HEK293 (cell line): ENCODE results near the gene ANKRD37.

Experiments used
- CTCF ChIA-PET: fragments of 350-600 bp; formaldehyde crosslinking; extraction: SDS; loops from one replicate; lab custom pipeline; 2021; ENCODE audit warnings: antibody characterized with exemption; lab: Yijun Ruan, JAX
- POLR2A ChIA-PET: fragments of 300-600 bp; formaldehyde crosslinking; extraction: SDS; loops from one replicate; lab custom pipeline; 2020; ENCODE audit warnings: antibody characterized with exemption, inconsistent platforms; lab: Yijun Ruan, JAX
- H3K27ac ChIP-seq: fragments of 200-500 bp; sonication (Bioruptor generic); 2 replicates; pipeline ENCODE4 v1.5.1; 2014; ENCODE audit warnings: low read depth, low read length, control low read depth, inconsistent platforms; ENCODE audit errors: extremely low read depth
- H3K36me3 ChIP-seq, 2 experiments: fragments of 200-500 bp in 1 of 2; sonication (Bioruptor generic) in 1 of 2; 1 replicate in 1 of 2; 2 replicates in 1 of 2; pipeline ENCODE4 v1.5.1; 2014 to 2017; ENCODE audit warnings: inconsistent platforms in 2 of 2, low read length in 2 of 2; ENCODE audit not compliant: control insufficient read depth in 2 of 2, insufficient read depth in 1 of 2
- H3K4me1 ChIP-seq: fragments of 200-500 bp; sonication (Bioruptor generic); 2 replicates; pipeline ENCODE4 v1.5.1; 2014; ENCODE audit warnings: mild to moderate bottlenecking, low read length, inconsistent platforms; ENCODE audit not compliant: control insufficient read depth, insufficient read depth
- H3K4me3 ChIP-seq: 2 replicates; pipeline ENCODE4 v1.5.1; 2011; ENCODE audit warnings: low read depth, mild to moderate bottlenecking, control low read depth, low read length, moderate library complexity
- H3K9me3 ChIP-seq: fragments of 200-500 bp; sonication (Bioruptor generic); 2 replicates; pipeline ENCODE4 v1.5.1; 2014; ENCODE audit warnings: low read depth, low read length, inconsistent platforms; ENCODE audit not compliant: control insufficient read depth, insufficient read depth
- SCRT1 ChIP-seq: fragments of 450-650 bp; formaldehyde crosslinking; IDR thresholded peaks from 2 replicates; pipeline ENCODE4 v1.5.1; 2016; ENCODE audit warnings: missing biosample characterization, missing genetic modification characterization, borderline replicate concordance
- YY1 ChIP-seq: fragments of 450-650 bp; formaldehyde crosslinking; IDR thresholded peaks from 2 replicates; pipeline ENCODE4 v1.5.1; 2018; ENCODE audit warnings: missing biosample characterization, missing genetic modification characterization
- ZBTB1 ChIP-seq: fragments of 450-650 bp; formaldehyde crosslinking; IDR thresholded peaks from 2 replicates; pipeline ENCODE4 v1.5.1; 2016; ENCODE audit warnings: missing biosample characterization, missing genetic modification characterization
- ZBTB11 ChIP-seq: fragments of 450-650 bp; formaldehyde crosslinking; conservative IDR thresholded peaks from 2 replicates; pipeline ENCODE4 v1.5.1; 2016; ENCODE audit warnings: low read depth, missing biosample characterization, missing genetic modification characterization
- ZBTB17 ChIP-seq: fragments of 450-650 bp; formaldehyde crosslinking; IDR thresholded peaks from 2 replicates; pipeline ENCODE4 v1.5.1; 2016; ENCODE audit warnings: missing biosample characterization, missing genetic modification characterization
- ZBTB20 ChIP-seq: fragments of 450-650 bp; formaldehyde crosslinking; IDR thresholded peaks from 2 replicates; pipeline ENCODE4 v1.5.1; 2016; ENCODE audit warnings: missing biosample characterization, missing genetic modification characterization
- ZFP37 ChIP-seq: fragments of 450-650 bp; formaldehyde crosslinking; IDR thresholded peaks from 2 replicates; pipeline ENCODE4 v1.5.1; 2016; ENCODE audit warnings: missing biosample characterization, missing genetic modification characterization
- ZNF133 ChIP-seq: fragments of 450-650 bp; formaldehyde crosslinking; IDR thresholded peaks from 2 replicates; pipeline ENCODE4 v1.5.1; 2016; ENCODE audit warnings: missing biosample characterization, missing genetic modification characterization
- ZNF16 ChIP-seq: fragments of 450-650 bp; formaldehyde crosslinking; IDR thresholded peaks from 2 replicates; pipeline ENCODE4 v1.5.1; 2016; ENCODE audit warnings: low read depth, missing biosample characterization, missing genetic modification characterization
- ZNF274 ChIP-seq, 2 experiments: fragments of 200-500 bp in 1 of 2; fragments of 450-650 bp in 1 of 2; sonication (Bioruptor generic) in 1 of 2; formaldehyde crosslinking in 1 of 2; IDR thresholded peaks; 2 replicates each; pipeline versions ENCODE4 v1.5.1 to v1.6.1; 2014 to 2016; ENCODE audit warnings: borderline replicate concordance in 1 of 2, inconsistent platforms in 1 of 2, low read length in 1 of 2, missing biosample characterization in 1 of 2, missing genetic modification characterization in 1 of 2
- ZNF280C ChIP-seq: fragments of 450-650 bp; formaldehyde crosslinking; IDR thresholded peaks from 2 replicates; pipeline ENCODE4 v1.5.1; 2016; ENCODE audit warnings: missing biosample characterization, missing genetic modification characterization
- ZNF366 ChIP-seq: fragments of 450-650 bp; formaldehyde crosslinking; conservative IDR thresholded peaks from 2 replicates; pipeline ENCODE4 v1.5.1; 2016; ENCODE audit warnings: missing biosample characterization, missing genetic modification characterization
- ZNF426 ChIP-seq: fragments of 450-650 bp; formaldehyde crosslinking; IDR thresholded peaks from 2 replicates; pipeline ENCODE4 v1.5.1; 2017; ENCODE audit warnings: missing biosample characterization, missing genetic modification characterization, mild to moderate bottlenecking, inconsistent platforms, moderate library complexity
- ZNF544 ChIP-seq: fragments of 450-650 bp; formaldehyde crosslinking; IDR thresholded peaks from 2 replicates; pipeline ENCODE4 v1.5.0; 2017; ENCODE audit warnings: missing biosample characterization, missing genetic modification characterization
- ZNF596 ChIP-seq: fragments of 450-650 bp; IDR thresholded peaks from 2 replicates; pipeline ENCODE4 v1.5.0; 2018; ENCODE audit warnings: missing biosample characterization, mild to moderate bottlenecking, missing genetic modification characterization, moderate library complexity
- ZNF660 ChIP-seq: fragments of 450-650 bp; IDR thresholded peaks from 2 replicates; pipeline ENCODE4 v1.5.1; 2018; ENCODE audit warnings: missing biosample characterization, mild to moderate bottlenecking, missing genetic modification characterization
- ZNF664 ChIP-seq: fragments of 450-650 bp; formaldehyde crosslinking; IDR thresholded peaks from 2 replicates; pipeline ENCODE4 v1.5.1; 2016; ENCODE audit warnings: missing biosample characterization, missing genetic modification characterization
- ZNF792 ChIP-seq: fragments of 450-650 bp; formaldehyde crosslinking; IDR thresholded peaks from 2 replicates; pipeline ENCODE4 v1.5.1; 2016; ENCODE audit warnings: missing biosample characterization, missing genetic modification characterization
- ZSCAN18 ChIP-seq: fragments of 450-650 bp; formaldehyde crosslinking; IDR thresholded peaks from 2 replicates; pipeline ENCODE4 v1.5.1; 2016; ENCODE audit warnings: missing biosample characterization, missing genetic modification characterization
- ZSCAN23 ChIP-seq: fragments of 450-650 bp; formaldehyde crosslinking; IDR thresholded peaks from 2 replicates; pipeline ENCODE4 v1.5.1; 2016; ENCODE audit warnings: missing biosample characterization, missing genetic modification characterization

The ANKRD37 gene

GRCh38 chr4:185421366-185422124, 24.9 kb downstream of the ANKRD37 start (continued):
- no peak for TF ChIP-seq ZNF280C (tag by site-specific recombination)
- no peak for TF ChIP-seq ZBTB1 (tag by site-specific recombination)
- no peak for TF ChIP-seq ZNF660
- no peak for TF ChIP-seq YY1 (tag by site-specific recombination)

GRCh38 chr4:185424905-185425646, 28.4 kb downstream of the ANKRD37 start:
- TF ChIP-seq ZBTB11 (tag by site-specific recombination): no peak
- TF ChIP-seq ZNF544 (tag by site-specific recombination): no peak
- peak; percentile 71 for TF ChIP-seq ZBTB17 (tag by site-specific recombination)
- peak overlapping the region; percentile 84 for H3K4me3 ChIP-seq
- peaks cover 0 to 13% of the 10 kb centered on the region in 2 experiments; a peak in 2 of 3 replicates for H3K36me3 ChIP-seq
- ChIA-PET POLR2A (no interaction called here), CTCF (interaction anchor here (0.6 to 2.7 kb wide), 3 partner anchors 63 to 226 kb away, joined by 3 to 8 read pairs (median 4); no protein-coding TSS in a partner anchor)
- no peaks in the 10 kb centered on the region for H3K9me3 ChIP-seq
- peak overlapping the region; percentile 81; the same call in 1 of the 2 replicates for H3K27ac ChIP-seq
- H3K4me1 ChIP-seq: no peaks in the 10 kb centered on the region

GRCh38 chr4:185425647-185426352, 29.2 kb downstream of the ANKRD37 start, which contains the start of gene UFSP2:
Gene UFSP2 (minus strand): TSS chr4:185425964. CDS start chr4:185425868, 96 bp downstream.
- Histone ChIP-seq H3K27ac (peak within 1 kb of the TSS; percentile 81), H3K36me3 (peaks cover 0 to 13% of the 10 kb centered on the region in 2 experiments; a peak in 2 of 3 replicates), H3K4me3 (peak within 1 kb of the TSS; percentile 84), H3K4me1 (no peaks in the 10 kb centered on the region), H3K9me3 (no peaks in the 10 kb centered on the region)
- POLR2A ChIA-PET: interaction anchor here (1.1 kb wide), 1 partner anchor 283 kb away, joined by 3 read pairs; the partner anchor contains the start of gene SLC25A4
- CTCF ChIA-PET: interaction anchor here (0.6 to 2.7 kb wide), 4 partner anchors 13 to 225 kb away, joined by 3 to 8 read pairs (median 4); no protein-coding TSS in a partner anchor
- TF ChIP-seq ZNF274 (IDR thresholded peaks at IDR 0.05; ENCODE audit: low read length) (no peak), ZNF274 (tag by site-specific recombination; IDR thresholded peaks at IDR 0.05; ENCODE audit: borderline replicate concordance) (no peak), ZNF133 (no peak), ZNF596 (tag by site-specific recombination) (no peak), ZBTB20 (tag by site-specific recombination) (no peak; the same call in 1 of the 2 replicates), ZNF792 (tag by site-specific recombination) (no peak), ZNF366 (tag by site-specific recombination) (no peak), ZNF426 (no peak), ZSCAN23 (tag by site-specific recombination) (no peak; the same call in 1 of the 2 replicates), ZSCAN18 (tag by site-specific recombination) (no peak), ZFP37 (tag by site-specific recombination) (peak; percentile 54; the same call in 1 of the 2 replicates), SCRT1 (tag by site-specific recombination) (no peak), ZNF664 (tag by site-specific recombination) (no peak), ZNF16 (tag by site-specific recombination) (no peak)
